GM12873 (cell line): ENCODE results near the gene TBC1D16.

Experiments used
- CTCF ChIP-seq: IDR thresholded peaks from 2 replicates; pipeline ENCODE4 v1.5.1; 2012; ENCODE audit warnings: low read depth, mild to moderate bottlenecking, moderate library complexity, low read length, control low read depth; ENCODE audit not compliant: insufficient read depth; ENCODE audit errors: missing control alignments

The TBC1D16 gene

GRCh38 chr17:80028030-80028429 lies 7.6 kb downstream of the TBC1D16 start:
- TF ChIP-seq CTCF, result no peak

GRCh38 chr17:80027043-80027435 lies 8.6 kb downstream of the TBC1D16 start:
- TF ChIP-seq CTCF, result no peak

- no peak for TF ChIP-seq CTCF
Observed at GRCh38 chr17:80026359-80027042, 9.2 kb downstream of the TBC1D16 start.

GRCh38 chr17:80025796-80026195 lies 9.9 kb downstream of the TBC1D16 start:
- TF ChIP-seq CTCF, result no peak

GRCh38 chr17:80025140-80025539 lies 10.5 kb downstream of the TBC1D16 start:
- TF ChIP-seq CTCF, result no peak

- no peak for TF ChIP-seq CTCF
Observed at GRCh38 chr17:80024206-80024972, 11.3 kb downstream of the TBC1D16 start.

GRCh38 chr17:80023481-80024205 lies 12.0 kb downstream of the TBC1D16 start:
- TF ChIP-seq CTCF, result no peak
